ENCODE results near the gene ZNF888.
"Not testable (repeated sequence)": the region's sequence is repeated elsewhere in the genome, so short reads cannot be mapped to it uniquely, and the experiment has no call there.

The ZNF888 gene

DNA sequence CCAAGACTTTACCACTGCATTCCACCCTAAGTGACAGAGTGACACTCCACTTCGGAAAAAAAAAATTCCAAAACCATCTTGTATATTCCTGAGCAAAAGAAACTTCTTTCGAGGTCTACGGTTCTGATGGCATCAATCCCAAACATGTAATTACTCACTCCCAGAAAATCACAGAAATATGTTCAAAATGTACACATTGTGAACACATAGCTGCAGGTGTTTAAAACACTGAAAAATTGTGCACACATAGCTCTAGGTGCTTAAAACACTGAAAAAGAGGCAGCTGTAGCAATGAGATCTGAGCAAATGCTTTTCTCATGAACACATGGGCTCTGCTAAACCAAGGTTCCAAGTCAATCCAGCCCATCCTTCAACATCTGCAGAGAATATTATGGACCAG, 51.8 kb downstream of the ZNF888 start:
- DNase-seq, result no peak

GRCh38 chr19:52868031-52868430, 55.2 kb downstream of the ZNF888 start:
- DNase-seq, result not testable (repeated sequence)

DNA sequence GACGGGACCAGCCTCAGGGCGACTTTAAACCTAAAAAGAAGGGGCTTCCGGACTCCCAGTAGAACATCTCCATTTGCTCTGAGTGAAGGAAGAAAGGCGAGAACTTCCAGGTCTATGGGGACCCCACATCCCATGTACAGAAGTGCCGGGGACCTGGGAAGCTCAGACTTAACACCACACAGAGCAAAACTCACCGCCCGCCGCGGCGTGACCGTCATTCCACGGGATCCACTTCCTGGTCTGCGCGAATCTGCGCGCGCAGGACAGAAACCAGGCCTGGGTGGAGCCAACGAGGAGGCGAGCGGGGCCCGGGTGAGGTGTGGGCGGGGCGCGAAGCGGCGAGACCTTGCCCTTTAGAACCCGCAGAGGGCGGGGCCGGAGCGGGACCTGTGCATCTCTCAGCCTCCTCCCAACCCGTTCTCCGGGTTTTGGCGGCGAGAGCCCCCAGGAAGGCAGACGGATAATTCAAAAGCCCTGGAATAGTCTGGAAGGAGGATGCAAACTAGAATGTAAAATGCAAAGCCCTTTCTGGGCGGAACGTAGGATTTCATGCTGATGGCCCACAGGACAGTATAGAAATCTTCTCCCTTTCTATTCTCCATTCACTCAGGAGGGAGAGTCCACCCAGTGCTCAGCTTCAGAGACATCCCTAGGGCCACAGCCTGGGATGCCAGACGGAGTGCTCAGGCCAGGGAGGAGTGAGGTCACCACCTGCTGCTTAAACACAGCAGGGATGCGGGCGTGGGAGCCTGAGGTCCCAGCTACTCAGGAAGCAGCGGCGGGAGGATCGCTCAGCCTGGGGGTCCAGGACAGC, 65.6 kb downstream of the ZNF888 start, which contains the start of gene ZNF468:
TSS of gene ZNF468 (minus strand) at position 242 of the 814 bp plus-strand sequence. CDS start 3,347 bp downstream, outside the sequence.
- peak; percentile 70 for DNase-seq

- DNase-seq, result peak; percentile 10
These were observed 66.5 kb downstream of the ZNF888 start for GRCh38 chr19:52856540-52857377.

All from fibroblast of skin of scalp (primary cell).